Subcutaneous adipose tissue (tissue), 4 donors: ENCODE measurements around the gene S100A9. TPM values are rescaled to one million over a fixed set of nuclear protein-coding genes. Genes with fewer than 3 reads are reported as not detected.

Experiments
- total RNA-seq, 4 donors: library from RNA; depleted of rRNA; stranded (reverse); fragments of >200 nt; gene quantifications; one replicate each; pipeline ENCODE4 v1.1.0, GENCODE V29; 2016
- TF ChIP-seq, protein P1 (sequence below): fragments of 450-650 bp; IDR thresholded peaks from one replicate; pipeline ENCODE4 v1.5.1; 2016; ENCODE audit warnings: low read depth, mild to moderate bottlenecking, control low read depth, antibody characterized with exemption, moderate library complexity

The S100A9 gene
- total RNA-seq, 4 donors from 2014 or later: 139 to 382 (median 280) TPM

DNA sequence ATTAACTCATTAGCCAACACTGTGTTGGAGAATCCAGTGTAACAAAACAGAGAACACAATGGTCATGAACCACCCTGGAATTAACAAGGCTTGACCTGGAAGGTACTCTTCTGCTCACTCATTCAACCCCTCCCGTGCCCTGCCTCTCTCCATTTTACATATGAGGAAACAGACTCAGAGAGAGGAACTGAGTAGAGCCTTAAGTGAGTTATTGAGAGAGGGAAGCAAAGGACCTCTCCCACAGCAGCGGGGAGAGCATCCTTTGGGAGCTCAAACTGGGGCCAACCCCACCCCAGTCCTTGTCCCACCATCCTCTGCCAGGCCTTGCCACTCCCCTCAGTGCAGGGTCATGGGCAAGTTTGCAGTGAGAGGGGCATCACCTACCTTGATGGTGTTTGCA lies 16.4 kb downstream of the S100A9 start:
- TF ChIP-seq, protein P1, sequence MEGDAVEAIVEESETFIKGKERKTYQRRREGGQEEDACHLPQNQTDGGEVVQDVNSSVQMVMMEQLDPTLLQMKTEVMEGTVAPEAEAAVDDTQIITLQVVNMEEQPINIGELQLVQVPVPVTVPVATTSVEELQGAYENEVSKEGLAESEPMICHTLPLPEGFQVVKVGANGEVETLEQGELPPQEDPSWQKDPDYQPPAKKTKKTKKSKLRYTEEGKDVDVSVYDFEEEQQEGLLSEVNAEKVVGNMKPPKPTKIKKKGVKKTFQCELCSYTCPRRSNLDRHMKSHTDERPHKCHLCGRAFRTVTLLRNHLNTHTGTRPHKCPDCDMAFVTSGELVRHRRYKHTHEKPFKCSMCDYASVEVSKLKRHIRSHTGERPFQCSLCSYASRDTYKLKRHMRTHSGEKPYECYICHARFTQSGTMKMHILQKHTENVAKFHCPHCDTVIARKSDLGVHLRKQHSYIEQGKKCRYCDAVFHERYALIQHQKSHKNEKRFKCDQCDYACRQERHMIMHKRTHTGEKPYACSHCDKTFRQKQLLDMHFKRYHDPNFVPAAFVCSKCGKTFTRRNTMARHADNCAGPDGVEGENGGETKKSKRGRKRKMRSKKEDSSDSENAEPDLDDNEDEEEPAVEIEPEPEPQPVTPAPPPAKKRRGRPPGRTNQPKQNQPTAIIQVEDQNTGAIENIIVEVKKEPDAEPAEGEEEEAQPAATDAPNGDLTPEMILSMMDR: no peak

DNA sequence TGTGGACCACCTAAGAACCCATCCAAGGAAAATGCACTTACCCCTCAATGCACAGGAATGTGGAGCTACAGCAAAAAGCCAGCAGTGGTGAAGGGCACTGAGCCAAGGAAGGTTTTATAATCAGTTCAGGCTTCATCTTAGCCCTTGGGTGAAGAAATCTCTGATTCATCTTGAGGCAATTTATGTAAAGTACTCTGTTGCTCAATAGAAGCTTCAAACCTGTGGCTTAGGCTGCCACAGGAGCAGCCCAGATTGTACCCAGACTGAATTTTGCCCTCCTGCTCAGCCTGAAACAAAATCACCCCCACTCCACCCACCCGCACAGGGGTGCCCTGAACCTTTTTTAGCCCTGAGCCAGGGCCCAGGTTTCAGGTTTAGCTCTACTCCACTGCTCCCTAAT lies 17.9 kb downstream of the S100A9 start, which contains the start of gene S100A12:
TSS of gene S100A12 (minus strand) at position 111 of the 400 bp plus-strand sequence. CDS start 1,029 bp downstream, outside the sequence.
- TF ChIP-seq, protein P1: no peak

DNA sequence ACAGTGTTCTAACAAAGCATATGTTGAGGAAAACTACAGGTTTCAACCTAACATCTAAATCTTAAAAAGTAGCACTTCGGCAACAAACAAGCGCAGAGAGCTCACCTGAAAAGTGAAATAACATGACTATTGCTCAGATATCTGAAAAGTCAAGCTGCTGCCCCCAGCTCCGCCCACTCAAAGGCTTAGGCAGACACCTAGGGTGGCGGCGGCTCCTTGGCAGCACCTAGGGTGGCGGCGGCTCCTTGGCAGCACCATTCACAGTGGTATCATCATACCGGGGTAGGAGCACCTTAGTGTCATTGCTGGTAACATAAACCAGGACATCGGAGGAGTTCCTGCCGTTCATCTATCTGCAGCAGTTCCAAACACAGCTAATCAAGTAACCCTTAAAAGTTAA lies 21.9 kb downstream of the S100A9 start:
- TF ChIP-seq, protein P1: no peak

DNA sequence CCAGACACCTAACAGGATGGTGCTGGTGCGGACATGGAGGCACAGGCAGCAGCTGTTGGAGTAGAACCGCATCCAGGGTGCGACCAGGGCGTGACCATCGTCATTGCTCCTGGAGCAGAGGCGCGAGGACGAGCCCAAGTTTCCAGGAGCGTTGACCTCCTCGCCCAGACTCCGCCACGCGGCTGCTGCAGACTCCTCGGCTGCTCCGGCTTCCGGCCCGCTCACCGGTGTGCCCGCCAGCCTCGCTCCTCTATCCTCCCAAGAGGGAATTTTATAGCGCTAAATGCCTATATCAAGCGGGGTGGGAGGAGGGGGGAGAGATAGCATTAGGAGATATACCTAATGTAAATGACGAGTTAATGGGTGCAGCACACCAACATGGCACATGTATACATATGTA lies 23.1 kb downstream of the S100A9 start:
- TF ChIP-seq, protein P1: no peak

DNA sequence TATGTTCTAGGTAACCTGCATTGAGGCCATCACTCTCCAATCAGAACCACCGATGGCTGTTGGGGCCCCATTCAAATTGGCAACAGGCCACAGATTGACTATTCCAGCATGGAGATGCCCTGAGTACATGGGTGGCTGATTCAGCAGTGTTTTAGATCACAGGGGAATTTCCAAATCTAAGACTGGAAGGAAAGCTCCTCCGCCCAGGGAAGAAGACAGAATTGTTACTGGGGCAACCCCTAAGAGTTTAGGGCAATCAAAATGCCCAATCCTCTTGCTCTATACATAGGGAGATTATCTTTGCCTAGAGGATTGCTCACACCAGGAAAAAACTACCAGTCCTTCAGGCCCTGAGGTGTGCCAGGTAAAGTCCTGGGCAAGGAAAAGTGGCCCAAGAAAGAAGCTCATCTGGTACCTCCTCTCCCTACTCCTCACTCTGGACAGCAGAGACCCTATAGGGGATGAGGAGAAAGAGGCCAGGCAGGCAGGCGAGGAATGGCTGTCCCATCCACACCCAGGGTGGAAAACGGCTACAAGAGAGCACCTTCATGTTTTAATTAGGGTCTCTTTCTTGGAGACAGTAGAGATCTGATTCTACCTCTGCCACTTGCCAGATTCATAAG lies 27.4 kb downstream of the S100A9 start:
- TF ChIP-seq, protein P1: no peak

DNA sequence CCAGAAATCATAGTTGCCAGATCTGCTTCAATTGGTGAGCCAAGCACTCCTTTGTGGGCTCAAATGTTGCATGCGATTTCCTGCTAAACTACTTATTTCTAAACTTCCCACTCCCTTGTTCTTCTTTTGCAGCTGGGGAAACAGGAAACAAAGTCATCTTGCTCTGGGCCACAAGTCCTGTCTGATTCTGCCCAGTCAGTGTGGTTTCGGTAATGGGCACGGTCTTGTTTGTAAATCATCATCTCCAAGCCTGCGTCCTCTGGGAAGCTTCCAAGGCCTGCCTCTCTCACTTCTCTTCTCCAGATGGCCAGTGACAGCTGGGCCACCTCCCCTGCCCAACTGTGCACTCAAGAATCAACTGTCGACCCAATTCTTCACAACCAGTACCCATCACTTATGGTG lies 28.8 kb downstream of the S100A9 start:
- TF ChIP-seq, protein P1: no peak

DNA sequence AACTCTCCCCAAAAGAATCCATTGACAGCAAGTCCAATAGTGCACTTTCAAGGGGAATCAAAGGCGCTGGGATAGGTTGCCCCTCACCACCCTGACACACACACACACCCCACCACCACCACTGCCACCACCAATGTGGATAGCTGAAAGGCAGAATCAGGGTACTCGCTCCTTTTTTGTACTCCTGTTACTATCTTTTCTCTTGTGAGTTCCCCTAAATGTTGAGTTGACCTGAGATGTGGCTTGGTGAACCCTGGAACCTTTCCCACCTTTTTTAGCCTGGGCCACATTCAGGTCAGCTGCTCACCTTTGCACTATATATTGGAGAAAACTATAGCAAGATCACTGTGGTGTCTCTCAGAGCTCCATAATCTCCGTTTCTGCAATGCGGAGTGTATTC lies 29.3 kb downstream of the S100A9 start:
- TF ChIP-seq, protein P1: no peak
